ENCODE data around the gene MRPS31. TPM values are rescaled to one million over a fixed set of nuclear protein-coding genes. Genes with fewer than 3 reads are reported as not detected.

Gene MRPS31
- total RNA-seq, 2 donors from 2014 or later = 32.0 to 38.7 TPM

DNA sequence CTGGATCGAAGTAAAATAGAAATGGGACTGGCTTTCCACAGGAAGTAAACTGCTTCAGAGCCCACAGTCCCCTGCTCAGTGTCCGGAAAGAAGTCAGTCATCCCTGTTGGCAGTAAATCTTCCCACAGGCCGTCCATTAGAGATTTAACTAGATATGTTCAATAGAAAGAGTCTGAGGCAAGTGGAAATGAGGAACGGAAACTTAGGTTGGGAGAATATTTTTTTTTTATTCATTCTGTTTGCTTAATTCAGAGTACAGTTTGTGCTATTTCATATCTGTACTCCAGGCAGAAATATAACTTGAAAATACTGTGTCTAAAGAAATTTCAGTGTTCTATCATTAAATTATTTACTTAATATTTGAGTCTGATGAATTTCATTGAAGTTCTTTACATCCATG is 41.1 kb upstream of the MRPS31 start:
- Histone ChIP-seq H3K36me3 (ENCODE audit: control insufficient read depth, insufficient read depth, low read length) (peaks cover 29% of the 10 kb centered on the region), H3K9me3 (ENCODE audit: control insufficient read depth, low read length) (peaks cover 19% of the 10 kb centered on the region), H3K27ac (ENCODE audit: low read depth, low read length) (no peak overlapping the region), H3K9ac (ENCODE audit: extremely low read depth, low read length, poor library complexity, severe bottlenecking) (no peak overlapping the region), H3K4me1 (ENCODE audit: control insufficient read depth, insufficient read depth, low read length) (peaks cover 8% of the 10 kb centered on the region), H3K4me3 (ENCODE audit: low read length) (no peak overlapping the region), H3K27me3 (ENCODE audit: control insufficient read depth, insufficient read depth, low read length, poor library complexity, severe bottlenecking) (no peaks in the 10 kb centered on the region)
- H3K9me3 Mint-ChIP-seq = peaks cover 17% of the 10 kb centered on the region
- peaks cover 9% of the 10 kb centered on the region for H3K4me1 Mint-ChIP-seq
- peaks cover 52% of the 10 kb centered on the region for H3K36me3 Mint-ChIP-seq (ENCODE audit: low read depth)
- no peak overlapping the region for H3K27ac Mint-ChIP-seq
- no peak for DNase-seq
- H3K27me3 Mint-ChIP-seq (ENCODE audit: insufficient read depth) = no peaks in the 10 kb centered on the region
- TF ChIP-seq, protein P1, sequence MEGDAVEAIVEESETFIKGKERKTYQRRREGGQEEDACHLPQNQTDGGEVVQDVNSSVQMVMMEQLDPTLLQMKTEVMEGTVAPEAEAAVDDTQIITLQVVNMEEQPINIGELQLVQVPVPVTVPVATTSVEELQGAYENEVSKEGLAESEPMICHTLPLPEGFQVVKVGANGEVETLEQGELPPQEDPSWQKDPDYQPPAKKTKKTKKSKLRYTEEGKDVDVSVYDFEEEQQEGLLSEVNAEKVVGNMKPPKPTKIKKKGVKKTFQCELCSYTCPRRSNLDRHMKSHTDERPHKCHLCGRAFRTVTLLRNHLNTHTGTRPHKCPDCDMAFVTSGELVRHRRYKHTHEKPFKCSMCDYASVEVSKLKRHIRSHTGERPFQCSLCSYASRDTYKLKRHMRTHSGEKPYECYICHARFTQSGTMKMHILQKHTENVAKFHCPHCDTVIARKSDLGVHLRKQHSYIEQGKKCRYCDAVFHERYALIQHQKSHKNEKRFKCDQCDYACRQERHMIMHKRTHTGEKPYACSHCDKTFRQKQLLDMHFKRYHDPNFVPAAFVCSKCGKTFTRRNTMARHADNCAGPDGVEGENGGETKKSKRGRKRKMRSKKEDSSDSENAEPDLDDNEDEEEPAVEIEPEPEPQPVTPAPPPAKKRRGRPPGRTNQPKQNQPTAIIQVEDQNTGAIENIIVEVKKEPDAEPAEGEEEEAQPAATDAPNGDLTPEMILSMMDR (conservative IDR thresholded peaks at IDR 0.05) = no peak
- 88 to 96% methylated on average over 3 to 4 of the region's 4 CpGs for WGBS, 2 experiments (ENCODE audit: insufficient coverage in 1 of 2, insufficient read length in 1 of 2)
- no peak overlapping the region for H3K4me3 Mint-ChIP-seq

DNA sequence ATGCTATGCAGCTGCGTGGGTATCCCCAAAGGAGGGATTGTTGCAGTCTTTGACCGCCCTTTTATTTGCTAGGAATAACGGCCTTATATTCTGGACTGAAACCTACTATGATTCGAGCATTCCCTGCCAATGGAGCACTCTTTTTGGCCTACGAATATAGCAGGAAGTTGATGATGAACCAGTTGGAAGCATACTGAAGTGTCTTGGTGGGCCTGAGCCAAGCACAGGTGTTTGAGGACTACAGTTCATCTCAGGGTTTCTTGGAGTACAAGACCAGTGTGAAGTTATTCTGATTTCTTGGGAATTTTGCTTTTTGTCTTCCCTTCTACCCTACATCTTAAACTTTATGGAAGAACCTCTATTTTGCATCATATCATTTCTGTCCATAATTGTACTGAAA is 38.5 kb upstream of the MRPS31 start:
- Histone ChIP-seq H3K4me1 (ENCODE audit: control insufficient read depth, insufficient read depth, low read length) (peaks cover 15% of the 10 kb centered on the region), H3K9ac (ENCODE audit: extremely low read depth, low read length, poor library complexity, severe bottlenecking) (no peak overlapping the region), H3K27me3 (ENCODE audit: control insufficient read depth, insufficient read depth, low read length, poor library complexity, severe bottlenecking) (no peaks in the 10 kb centered on the region), H3K4me3 (ENCODE audit: low read length) (no peak overlapping the region), H3K36me3 (ENCODE audit: control insufficient read depth, insufficient read depth, low read length) (peaks cover 35% of the 10 kb centered on the region), H3K27ac (ENCODE audit: low read depth, low read length) (no peak overlapping the region), H3K9me3 (ENCODE audit: control insufficient read depth, low read length) (peaks cover 3% of the 10 kb centered on the region)
- DNase-seq = no peak
- TF ChIP-seq, protein P1 (conservative IDR thresholded peaks at IDR 0.05) = no peak
- Mint-ChIP-seq H3K9me3 (peaks cover 1% of the 10 kb centered on the region), H3K4me3 (no peak overlapping the region), H3K27me3 (ENCODE audit: insufficient read depth) (no peaks in the 10 kb centered on the region), H3K4me1 (peaks cover 19% of the 10 kb centered on the region), H3K36me3 (ENCODE audit: low read depth) (peaks cover 63% of the 10 kb centered on the region), H3K27ac (no peak overlapping the region)
- WGBS, 2 experiments (ENCODE audit: insufficient coverage in 1 of 2, insufficient read length in 1 of 2) = 96% methylated on average over 5 of the region's 5 CpGs

DNA sequence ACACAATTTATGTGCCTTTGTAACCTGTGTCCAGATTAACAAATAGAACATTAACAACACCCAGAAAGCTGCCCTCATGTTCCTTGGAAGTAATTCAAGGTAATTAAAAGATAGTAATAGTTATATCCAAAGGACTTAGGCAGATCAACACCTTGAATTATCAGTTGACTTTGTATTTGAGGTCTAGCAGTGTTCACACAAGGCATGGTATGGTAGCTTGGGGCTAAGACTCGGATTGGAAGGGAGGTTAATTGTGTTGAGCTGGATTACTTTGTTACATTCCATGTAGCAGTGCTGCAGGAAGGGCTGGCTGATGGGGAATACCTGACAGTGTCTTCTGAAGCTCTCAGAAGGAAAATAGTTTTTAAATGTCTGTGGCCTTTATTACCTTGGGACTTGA is 35.3 kb upstream of the MRPS31 start:
- Histone ChIP-seq H3K4me3 (ENCODE audit: low read length) (peak overlapping the region; percentile 15), H3K9ac (ENCODE audit: extremely low read depth, low read length, poor library complexity, severe bottlenecking) (no peak overlapping the region), H3K9me3 (ENCODE audit: control insufficient read depth, low read length) (no peaks in the 10 kb centered on the region), H3K36me3 (ENCODE audit: control insufficient read depth, insufficient read depth, low read length) (peaks cover 36% of the 10 kb centered on the region), H3K4me1 (ENCODE audit: control insufficient read depth, insufficient read depth, low read length) (peaks cover 15% of the 10 kb centered on the region), H3K27ac (ENCODE audit: low read depth, low read length) (no peak overlapping the region), H3K27me3 (ENCODE audit: control insufficient read depth, insufficient read depth, low read length, poor library complexity, severe bottlenecking) (no peaks in the 10 kb centered on the region)
- Mint-ChIP-seq H3K9me3 (no peaks in the 10 kb centered on the region), H3K4me1 (peaks cover 28% of the 10 kb centered on the region), H3K27me3 (ENCODE audit: insufficient read depth) (no peaks in the 10 kb centered on the region), H3K36me3 (ENCODE audit: low read depth) (peaks cover 73% of the 10 kb centered on the region), H3K27ac (no peak overlapping the region), H3K4me3 (no peak overlapping the region)
- no peak for DNase-seq
- WGBS, 2 experiments (ENCODE audit: insufficient coverage in 1 of 2, insufficient read length in 1 of 2) = 80 to 84% methylated on average over 1 of the region's 1 CpG
- TF ChIP-seq, protein P1 (conservative IDR thresholded peaks at IDR 0.05) = no peak

Data from endodermal cell (in vitro differentiated cells).